ENCODE results near the gene ZNF496.

GRCh38 chr1:247317702-247318101 is 14.0 kb downstream of the ZNF496 start:
- TF ChIP-seq EZH2 (IDR thresholded peaks at IDR 0.05; ENCODE audit: insufficient read depth, low read length) = no peak
- TF ChIP-seq CTCF (IDR thresholded peaks at IDR 0.05; ENCODE audit: insufficient read depth, low read depth, low read length) = no peak
